HepG2 (cell line): ENCODE measurements around the gene ABHD17A. TPM values are rescaled to one million over a fixed set of nuclear protein-coding genes. Genes with fewer than 3 reads are reported as not detected.

Experiments used
- BCLAF1 ChIP-seq: fragments of 450-650 bp; IDR thresholded peaks from 2 replicates; pipeline ENCODE4 v1.6.1; 2017; ENCODE audit warnings: mild to moderate bottlenecking
- ETV6 ChIP-seq: sonication (generic); formaldehyde crosslinking; conservative IDR thresholded peaks from 2 replicates; pipeline ENCODE4 v1.4.0; 2020; ENCODE audit warnings: missing genetic modification reagents
- GLI4 ChIP-seq: sonication (generic); formaldehyde crosslinking; IDR thresholded peaks from 2 replicates; pipeline ENCODE4 v1.5.1; 2020; ENCODE audit warnings: missing genetic modification reagents, mild to moderate bottlenecking, moderate library complexity, borderline replicate concordance
- GMEB1 ChIP-seq: sonication (generic); formaldehyde crosslinking; IDR thresholded peaks from 2 replicates; pipeline ENCODE4 v1.5.1; 2020; ENCODE audit warnings: missing genetic modification reagents, mild to moderate bottlenecking, borderline replicate concordance
- HNF4A ChIP-seq: sonication (generic); formaldehyde crosslinking; IDR thresholded peaks from 2 replicates; pipeline ENCODE4 v1.4.0; 2020; ENCODE audit warnings: missing genetic modification reagents
- KLF13 ChIP-seq: sonication (generic); formaldehyde crosslinking; IDR thresholded peaks from 2 replicates; pipeline ENCODE4 v1.4.0; 2020; ENCODE audit warnings: mild to moderate bottlenecking, missing genetic modification reagents
- MAFG ChIP-seq: sonication (generic); formaldehyde crosslinking; IDR thresholded peaks from 2 replicates; pipeline ENCODE4 v1.5.1; 2020; ENCODE audit warnings: mild to moderate bottlenecking, missing genetic modification reagents
- MED1 ChIP-seq: sonication (generic); formaldehyde crosslinking; IDR thresholded peaks from 2 replicates; pipeline ENCODE4 v1.4.0; 2020; ENCODE audit warnings: missing genetic modification reagents
- NFKB2 ChIP-seq: sonication (generic); formaldehyde crosslinking; IDR thresholded peaks from 2 replicates; pipeline ENCODE4 v1.4.0; 2020; ENCODE audit warnings: missing genetic modification reagents, borderline replicate concordance
- PBX3 ChIP-seq: sonication (generic); formaldehyde crosslinking; IDR thresholded peaks from 2 replicates; pipeline ENCODE4 v1.8.1; 2023; ENCODE audit warnings: missing genetic modification reagents, inconsistent platforms, borderline replicate concordance
- SKI ChIP-seq: fragments of 450-650 bp; IDR thresholded peaks from one replicate; pipeline ENCODE4 v1.6.1; 2018; ENCODE audit warnings: mild to moderate bottlenecking; ENCODE audit not compliant: partially characterized antibody
- SNAI1 ChIP-seq: sonication (generic); formaldehyde crosslinking; IDR thresholded peaks from 2 replicates; pipeline ENCODE4 v1.5.0; 2020; ENCODE audit warnings: mild to moderate bottlenecking, missing genetic modification reagents, borderline replicate concordance
- SOX13 ChIP-seq, 3 experiments: fragments of 450-650 bp in 1 of 3; sonication (generic) in 1 of 3; formaldehyde crosslinking in 1 of 3; IDR thresholded peaks in 2 of 3; conservative IDR thresholded peaks in 1 of 3; 2 replicates each; pipeline versions ENCODE4 v1.5.0 to v1.6.1; 2016 to 2020; ENCODE audit warnings: antibody characterized with exemption in 1 of 3, mild to moderate bottlenecking in 1 of 3, missing compliant biosample characterization in 1 of 3, missing genetic modification reagents in 1 of 3, moderate library complexity in 1 of 3
- SP1 ChIP-seq, 2 experiments: fragments of 450-650 bp in 1 of 2; sonication (generic) in 1 of 2; formaldehyde crosslinking in 1 of 2; IDR thresholded peaks; 2 replicates each; pipeline versions ENCODE4 v1.4.0 to v1.6.1; 2016 to 2020; ENCODE audit warnings: missing genetic modification reagents in 1 of 2
- TCF7L2 ChIP-seq: IDR thresholded peaks from 2 replicates; pipeline ENCODE4 v1.6.1; 2011; ENCODE audit warnings: mild to moderate bottlenecking, low read depth, low read length, moderate library complexity
- ZBTB33 ChIP-seq: sonication (generic); formaldehyde crosslinking; IDR thresholded peaks from 2 replicates; pipeline ENCODE4 v1.4.0; 2020; ENCODE audit warnings: missing genetic modification reagents
- ZNF260 ChIP-seq: sonication (generic); formaldehyde crosslinking; IDR thresholded peaks from 2 replicates; pipeline ENCODE4 v1.4.0; 2020; ENCODE audit warnings: missing genetic modification reagents, low read depth, mild to moderate bottlenecking, borderline replicate concordance
- ZNF543 ChIP-seq: sonication (generic); formaldehyde crosslinking; IDR thresholded peaks from 2 replicates; pipeline ENCODE4 v1.4.0; 2020; ENCODE audit warnings: mild to moderate bottlenecking, missing genetic modification reagents
- ZNF589 ChIP-seq: sonication (generic); formaldehyde crosslinking; conservative IDR thresholded peaks from 2 replicates; pipeline ENCODE4 v1.8.0; 2022; ENCODE audit warnings: mild to moderate bottlenecking, moderate library complexity, missing genetic modification reagents
- ZNF790 ChIP-seq: sonication (generic); formaldehyde crosslinking; IDR thresholded peaks from 2 replicates; pipeline ENCODE4 v1.8.0; 2022; ENCODE audit warnings: missing genetic modification reagents, mild to moderate bottlenecking, borderline replicate concordance
- polyA plus RNA-seq, 8 experiments: library from polyadenylated mRNA; depleted of rRNA in 3 of 8; stranded (reverse) in 7 of 8; unstranded in 1 of 8; fragments of >200 nt; fragmentation: Illumina TruSeq in 4 of 8; extraction: Trizol in 4 of 8; gene quantifications; 2 replicates each; pipeline versions ENCODE4 v1.2.1 to v1.2.3, GENCODE V29; 2011 to 2016; ENCODE audit warnings: low read depth in 4 of 8, missing spikeins in 1 of 8, mixed read lengths in 1 of 8; ENCODE audit not compliant: insufficient read depth in 1 of 8
- total RNA-seq, 5 experiments: library from RNA; depleted of rRNA; stranded (reverse); fragments of >200 nt; fragmentation: Illumina TruSeq; extraction: Trizol; gene quantifications; 2 replicates each; pipeline ENCODE4 v1.2.3, GENCODE V29; 2016; ENCODE audit warnings: low read depth in 1 of 5

Gene ABHD17A
- total and polyA plus RNA-seq, 2 of the 13 experiments (the other 11 are each of a cell fraction or from before 2014, with no cell fraction given) = 27.7 to 40.8 TPM

- TF ChIP-seq ETV6 (CRISPR knock-in tag) (0 out of 2 replicates have a peak, but pooled peaks have one; percentile 20), SNAI1 (CRISPR knock-in tag) (no peak), ZNF260 (CRISPR knock-in tag) (no peak), HNF4A (CRISPR knock-in tag) (0 out of 2 replicates have a peak, but pooled peaks have one; percentile 4), NFKB2 (CRISPR knock-in tag) (no peak), MAFG (CRISPR knock-in tag) (no peak), KLF13 (CRISPR knock-in tag) (no peak), BCLAF1 (no peak), SP1 (IDR thresholded peaks at IDR 0.05) (no peak), SP1 (CRISPR knock-in tag; IDR thresholded peaks at IDR 0.05) (peak; percentile 90), PBX3 (CRISPR knock-in tag) (no peak), ZNF790 (CRISPR knock-in tag) (peak; percentile 42; the same call in 1 of the 2 replicates), TCF7L2 (no peak), ZBTB33 (CRISPR knock-in tag) (peak; percentile 36; the same call in 1 of the 2 replicates), ZNF543 (CRISPR knock-in tag) (0 out of 2 replicates have a peak, but pooled peaks have one; percentile 52), MED1 (CRISPR knock-in tag) (peak; percentile 20), ZNF589 (CRISPR knock-in tag) (no peak), SOX13 (IDR thresholded peaks at IDR 0.05) (no peak), SOX13 (CRISPR knock-in tag; conservative IDR thresholded peaks at IDR 0.05 in 1 of 2, IDR thresholded peaks at IDR 0.05 in 1 of 2) (0 out of 4 replicates have a peak, but pooled peaks of 1 of the 2 experiments have one; percentile 4), GMEB1 (CRISPR knock-in tag) (peak; percentile 87), SKI (peak; percentile 80), GLI4 (CRISPR knock-in tag) (peak; percentile 56; the same call in 1 of the 2 replicates)
Observed at GRCh38 chr19:1905110-1905862, 20.0 kb upstream of the ABHD17A start, which contains the start of the genes ADAT3 and SCAMP4 (continued).
